ENCODE results near the gene PCDH12.

Gene PCDH12

DNA sequence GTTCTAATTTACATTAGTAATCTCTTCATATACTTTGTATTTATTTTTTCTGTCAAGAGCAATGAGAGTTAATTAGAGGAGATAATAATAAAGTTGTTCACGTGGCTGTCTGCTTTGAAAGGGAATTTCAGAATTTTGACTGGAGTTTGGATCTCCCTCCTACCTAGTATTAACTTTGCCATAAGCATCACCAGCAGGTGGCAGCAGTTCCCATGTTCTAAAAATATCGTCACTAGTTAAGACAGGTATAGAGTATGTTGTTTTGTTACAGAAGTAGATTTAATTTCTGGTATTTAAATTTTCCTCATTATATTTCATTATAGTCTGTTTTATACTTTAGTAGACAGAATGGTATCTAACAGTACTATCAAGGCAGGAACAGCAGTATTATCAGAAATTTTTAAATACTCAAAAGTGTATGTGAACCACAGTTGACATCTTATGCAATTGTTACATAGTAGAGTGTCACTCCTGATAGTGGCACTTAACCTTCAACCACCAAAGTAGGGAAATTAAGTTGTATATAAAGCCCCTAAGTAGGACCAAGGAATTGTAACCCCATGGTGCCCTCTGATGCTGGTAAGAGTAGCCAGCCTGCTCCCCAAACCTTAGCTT, 34.5 kb upstream of the PCDH12 start:
- TF ChIP-seq CTCF (conservative IDR thresholded peaks at IDR 0.05; ENCODE audit: low read length) (peak; percentile 83), EZH2phosphoT487 (IDR thresholded peaks at IDR 0.05; ENCODE audit: borderline replicate concordance) (no peak)

DNA sequence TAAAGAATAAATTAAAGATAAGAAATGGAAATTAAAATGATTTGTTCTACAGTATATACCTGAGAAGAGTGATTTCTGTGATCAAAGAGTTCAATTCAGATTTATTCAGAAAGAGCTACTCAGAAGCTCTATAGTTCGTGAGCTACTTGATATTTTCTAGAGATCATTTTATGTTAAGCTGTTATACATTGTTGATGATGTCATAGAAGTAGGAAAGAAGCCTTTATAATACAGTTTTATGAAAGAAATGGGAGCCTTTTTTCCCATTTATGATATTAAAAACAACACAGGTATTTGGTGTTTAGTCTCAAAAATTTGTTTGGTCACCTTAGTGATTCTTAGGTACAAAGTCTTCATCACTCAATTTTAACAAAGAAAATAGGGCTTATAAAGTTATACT, 31.7 kb upstream of the PCDH12 start:
- no peaks in the 10 kb centered on the region for H3K4me1 ChIP-seq (ENCODE audit: insufficient read depth, low read length, poor library complexity, severe bottlenecking)
- H3K9me3 ChIP-seq (ENCODE audit: insufficient read depth, low read depth, low read length): no peaks in the 10 kb centered on the region
- H3F3A ChIP-seq (ENCODE audit: low read depth): no peaks in the 10 kb centered on the region
- H4K20me1 ChIP-seq (ENCODE audit: insufficient read depth, low read length, poor library complexity, severe bottlenecking): no peaks in the 10 kb centered on the region
- H3K79me2 ChIP-seq (ENCODE audit: insufficient read depth, low read length): no peaks in the 10 kb centered on the region
- TF ChIP-seq CTCF (conservative IDR thresholded peaks at IDR 0.05; ENCODE audit: low read length) (no peak), EZH2phosphoT487 (IDR thresholded peaks at IDR 0.05; ENCODE audit: borderline replicate concordance) (no peak)
- no peak overlapping the region for H3K4me3 ChIP-seq (ENCODE audit: low read length, poor library complexity, severe bottlenecking)
- H3K9me2 ChIP-seq (replicated peaks; ENCODE audit: low read depth, low read length): no peaks in the 10 kb centered on the region
- H3K4me2 ChIP-seq (ENCODE audit: low read depth, low read length, poor library complexity, severe bottlenecking): no peak overlapping the region
- peaks cover 37% of the 10 kb centered on the region; the same call in 1 of the 2 replicates for H3K36me3 ChIP-seq (ENCODE audit: insufficient read depth, low read length)
- no peaks in the 10 kb centered on the region for H3K27me3 ChIP-seq (ENCODE audit: insufficient read depth, low read length, poor library complexity, severe bottlenecking)
- no peak overlapping the region for H3K9ac ChIP-seq (ENCODE audit: low read depth, low read length, poor library complexity, severe bottlenecking)
- H2AFZ ChIP-seq (ENCODE audit: low read length): no peak overlapping the region

More for the DNA sequence above, 34.5 kb upstream of the PCDH12 start:
- Histone ChIP-seq H3F3A (ENCODE audit: low read depth) (no peaks in the 10 kb centered on the region), H2AFZ (ENCODE audit: low read length) (no peak overlapping the region), H4K20me1 (ENCODE audit: insufficient read depth, low read length, poor library complexity, severe bottlenecking) (no peaks in the 10 kb centered on the region), H3K79me2 (ENCODE audit: insufficient read depth, low read length) (no peaks in the 10 kb centered on the region), H3K4me1 (ENCODE audit: insufficient read depth, low read length, poor library complexity, severe bottlenecking) (no peaks in the 10 kb centered on the region), H3K9ac (ENCODE audit: low read depth, low read length, poor library complexity, severe bottlenecking) (no peak overlapping the region), H3K9me3 (ENCODE audit: insufficient read depth, low read depth, low read length) (no peaks in the 10 kb centered on the region), H3K36me3 (ENCODE audit: insufficient read depth, low read length) (peaks cover 23% of the 10 kb centered on the region; the same call in 1 of the 2 replicates), H3K4me3 (ENCODE audit: low read length, poor library complexity, severe bottlenecking) (no peak overlapping the region), H3K9me2 (replicated peaks; ENCODE audit: low read depth, low read length) (no peaks in the 10 kb centered on the region), H3K27me3 (ENCODE audit: insufficient read depth, low read length, poor library complexity, severe bottlenecking) (no peaks in the 10 kb centered on the region), H3K4me2 (ENCODE audit: low read depth, low read length, poor library complexity, severe bottlenecking) (no peak overlapping the region)

DNA sequence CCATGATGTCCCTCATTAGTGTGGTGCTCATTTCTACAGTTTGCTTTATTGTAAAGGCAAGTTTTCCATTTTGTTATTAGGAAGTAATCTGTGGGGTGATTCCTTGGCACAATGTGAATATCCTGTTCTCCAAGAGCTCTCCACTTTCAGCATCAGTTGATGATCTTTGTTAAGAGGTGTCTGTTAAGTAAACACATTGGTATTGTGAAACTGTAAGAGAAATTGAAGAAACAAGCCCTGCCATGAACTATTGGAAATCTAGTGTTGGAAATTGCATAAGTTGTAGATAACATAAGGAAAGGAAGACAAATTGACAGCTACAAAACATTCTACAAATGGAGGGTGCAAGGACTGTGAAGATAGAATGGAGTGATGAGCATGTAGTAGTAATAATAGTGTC, 28.1 kb upstream of the PCDH12 start:
- Histone ChIP-seq H2AFZ (ENCODE audit: low read length) (no peak overlapping the region), H3K9me2 (replicated peaks; ENCODE audit: low read depth, low read length) (no peaks in the 10 kb centered on the region), H3K4me3 (ENCODE audit: low read length, poor library complexity, severe bottlenecking) (no peak overlapping the region), H3K36me3 (ENCODE audit: insufficient read depth, low read length) (peaks cover 48% of the 10 kb centered on the region; the same call in 1 of the 2 replicates), H3F3A (ENCODE audit: low read depth) (no peaks in the 10 kb centered on the region), H4K20me1 (ENCODE audit: insufficient read depth, low read length, poor library complexity, severe bottlenecking) (no peaks in the 10 kb centered on the region), H3K9me3 (ENCODE audit: insufficient read depth, low read depth, low read length) (no peaks in the 10 kb centered on the region), H3K4me1 (ENCODE audit: insufficient read depth, low read length, poor library complexity, severe bottlenecking) (no peaks in the 10 kb centered on the region), H3K79me2 (ENCODE audit: insufficient read depth, low read length) (no peaks in the 10 kb centered on the region), H3K9ac (ENCODE audit: low read depth, low read length, poor library complexity, severe bottlenecking) (no peak overlapping the region), H3K4me2 (ENCODE audit: low read depth, low read length, poor library complexity, severe bottlenecking) (no peak overlapping the region), H3K27me3 (ENCODE audit: insufficient read depth, low read length, poor library complexity, severe bottlenecking) (no peaks in the 10 kb centered on the region)
- TF ChIP-seq CTCF (conservative IDR thresholded peaks at IDR 0.05; ENCODE audit: low read length) (no peak), EZH2phosphoT487 (IDR thresholded peaks at IDR 0.05; ENCODE audit: borderline replicate concordance) (no peak)

All from Loucy (cell line).